GM12873 (cell line): ENCODE results near the gene MYO1D.

Experiments used
- CTCF ChIP-seq: IDR thresholded peaks from 2 replicates; pipeline ENCODE4 v1.5.1; 2012; ENCODE audit warnings: low read depth, mild to moderate bottlenecking, moderate library complexity, low read length, control low read depth; ENCODE audit not compliant: insufficient read depth; ENCODE audit errors: missing control alignments

MYO1D gene

GRCh38 chr17:32533296-32533695 lies 343.6 kb downstream of the MYO1D start:
- no peak for TF ChIP-seq CTCF

GRCh38 chr17:32529604-32530003 lies 347.3 kb downstream of the MYO1D start:
- no peak for TF ChIP-seq CTCF

GRCh38 chr17:32528825-32529224 lies 348.1 kb downstream of the MYO1D start:
- no peak for TF ChIP-seq CTCF

- TF ChIP-seq CTCF: no peak
Measured at GRCh38 chr17:32527146-32527545, 349.8 kb downstream of the MYO1D start.

- no peak for TF ChIP-seq CTCF
Measured at GRCh38 chr17:32525122-32525521, 351.8 kb downstream of the MYO1D start.

GRCh38 chr17:32523827-32524552 lies 352.9 kb downstream of the MYO1D start:
- no peak for TF ChIP-seq CTCF

GRCh38 chr17:32523017-32523680 lies 353.8 kb downstream of the MYO1D start:
- no peak for TF ChIP-seq CTCF
